Natural killer cell (primary cell): ENCODE results near the gene POMT2. TPM values are rescaled to one million over a fixed set of nuclear protein-coding genes. Genes with fewer than 3 reads are reported as not detected.
"Not testable (repeated sequence)": the region's sequence is repeated elsewhere in the genome, so short reads cannot be mapped to it uniquely, and the experiment has no call there.

Experiments
- ATAC-seq, 3 donors: fragments of 150-1000 bp in 2 of 3; fragments of 200-7000 bp in 1 of 3; cut with Tn5 transposase; 1 replicate in 1 of 3; 2 replicates in 2 of 3; pipeline ENCODE4 v1.10.0; 2021; ENCODE audit warnings: mild to moderate bottlenecking in 2 of 3, moderate library complexity in 2 of 3
- DNase-seq, 2 donors: peaks; one replicate each; pipeline versions ENCODE4 v3.0.0 to v3.0.0-alpha.2; 2013 to 2021; ENCODE audit warnings: mixed read lengths in 1 of 2
- H3K27ac ChIP-seq: one replicate; pipeline ENCODE4 v1.5.1; 2013; ENCODE audit warnings: mild to moderate bottlenecking, low read length
- H3K27me3 ChIP-seq: one replicate; pipeline ENCODE4 v1.6.1; 2013; ENCODE audit warnings: low read length; ENCODE audit not compliant: control insufficient read depth, insufficient read depth
- H3K36me3 ChIP-seq: one replicate; pipeline ENCODE4 v1.6.1; 2013; ENCODE audit warnings: low read length; ENCODE audit not compliant: control insufficient read depth, insufficient read depth
- H3K4me1 ChIP-seq: one replicate; pipeline ENCODE4 v1.6.1; 2013; ENCODE audit warnings: low read length; ENCODE audit not compliant: control insufficient read depth, insufficient read depth
- H3K4me3 ChIP-seq: one replicate; pipeline ENCODE4 v1.5.1; 2013; ENCODE audit warnings: low read length
- H3K9me3 ChIP-seq: one replicate; pipeline ENCODE4 v1.6.1; 2013; ENCODE audit warnings: low read length; ENCODE audit not compliant: control insufficient read depth, insufficient read depth
- H3K27ac Mint-ChIP-seq, 2 donors: one replicate each; pipeline ENCODE4 v1.8.0; 2022; ENCODE audit warnings: mild to moderate bottlenecking in 2 of 2, mixed read lengths in 2 of 2, moderate library complexity in 1 of 2
- H3K27me3 Mint-ChIP-seq, 2 donors: one replicate each; pipeline ENCODE4 v1.8.0; 2022; ENCODE audit warnings: low read depth in 2 of 2, mixed read lengths in 2 of 2
- H3K36me3 Mint-ChIP-seq: one replicate; pipeline ENCODE4 v1.8.0; 2022; ENCODE audit warnings: mixed read lengths
- H3K4me1 Mint-ChIP-seq, 2 donors: one replicate each; pipeline ENCODE4 v1.8.0; 2022; ENCODE audit warnings: mixed read lengths in 2 of 2
- H3K4me3 Mint-ChIP-seq: one replicate; pipeline ENCODE4 v1.8.0; 2022; ENCODE audit warnings: mild to moderate bottlenecking, moderate library complexity, mixed read lengths
- H3K9me3 Mint-ChIP-seq, 2 donors: one replicate each; pipeline ENCODE4 v1.8.0; 2022; ENCODE audit warnings: mixed read lengths in 2 of 2
- CTCF ChIP-seq: fragments of 200-600 bp; IDR thresholded peaks from one replicate; pipeline ENCODE4 v1.8.0; 2022; ENCODE audit warnings: antibody characterized with exemption
- WGBS: methylation state at CpG from one replicate; pipeline ENCODE4 v1.1.7; 2013; ENCODE audit warnings: missing lambda C conversion rate; ENCODE audit not compliant: insufficient coverage; 5-methylcytosine and 5-hydroxymethylcytosine counted together
- intact Hi-C: fragments of 100-400 bp; cut with micrococcal nuclease; formaldehyde crosslinking; loops from one replicate; pipeline ENCODE4 v1.14.2; 2022
- total RNA-seq, 4 donors: library from RNA; stranded (reverse); fragments of 120-200 nt in 1 of 4; gene quantifications; one replicate each; pipeline versions ENCODE4 v1.2.3 to v1.2.4, GENCODE V29; 2013 to 2022

POMT2 gene
- total RNA-seq, 3 donors from 2014 or later (not counting 1 experiment from before 2014, with no cell fraction given): 6.7 to 10.9 (median 8.6) TPM

GRCh38 chr14:77319422-77319821, 1.3 kb downstream of the POMT2 start:
- H3K36me3 Mint-ChIP-seq: no peaks in the 10 kb centered on the region
- Histone ChIP-seq H3K9me3 (no peaks in the 10 kb centered on the region), H3K4me1 (peaks cover 11% of the 10 kb centered on the region), H3K4me3 (no peak overlapping the region), H3K27me3 (no peaks in the 10 kb centered on the region), H3K36me3 (no peaks in the 10 kb centered on the region), H3K27ac (no peak overlapping the region)
- no peak overlapping the region for H3K27ac Mint-ChIP-seq
- no peak overlapping the region for H3K4me3 Mint-ChIP-seq
- no peaks in the 10 kb centered on the region for H3K9me3 Mint-ChIP-seq
- no peak for ATAC-seq
- H3K4me1 Mint-ChIP-seq: peaks cover 13 to 14% of the 10 kb centered on the region in 2 donors
- DNase-seq: no peak
- no peaks in the 10 kb centered on the region for H3K27me3 Mint-ChIP-seq
- intact Hi-C loops: no loop called here
- 87% methylated on average over 5 of the region's 5 CpGs for WGBS
- no peak for TF ChIP-seq CTCF

GRCh38 chr14:77318756-77319155, 1.9 kb downstream of the POMT2 start:
- H3K36me3 Mint-ChIP-seq, intact Hi-C loops, H3K9me3 ChIP-seq, H3K36me3 ChIP-seq, H3K9me3 Mint-ChIP-seq, H3K4me3 Mint-ChIP-seq, H3K27me3 ChIP-seq, H3K27ac ChIP-seq, H3K27ac Mint-ChIP-seq, H3K27me3 Mint-ChIP-seq, ATAC-seq, H3K4me3 ChIP-seq, DNase-seq: not testable (repeated sequence)
- peaks cover 11% of the 10 kb centered on the region for H3K4me1 ChIP-seq
- H3K4me1 Mint-ChIP-seq: peaks cover 13 to 14% of the 10 kb centered on the region in 2 donors
- 97% methylated on average over 11 of the region's 11 CpGs for WGBS

GRCh38 chr14:77318006-77318553, 2.6 kb downstream of the POMT2 start:
- Mint-ChIP-seq H3K4me1 (peaks cover 13 to 14% of the 10 kb centered on the region in 2 donors), H3K4me3 (no peak overlapping the region), H3K36me3 (no peaks in the 10 kb centered on the region), H3K27ac (no peak overlapping the region), H3K9me3 (no peaks in the 10 kb centered on the region), H3K27me3 (no peaks in the 10 kb centered on the region)
- 86% methylated on average over 5 of the region's 5 CpGs for WGBS
- Histone ChIP-seq H3K27ac (no peak overlapping the region), H3K9me3 (no peaks in the 10 kb centered on the region), H3K27me3 (no peaks in the 10 kb centered on the region), H3K36me3 (no peaks in the 10 kb centered on the region), H3K4me1 (peaks cover 11% of the 10 kb centered on the region), H3K4me3 (no peak overlapping the region)
- DNase-seq (no peak), ATAC-seq (no peak)
- TF ChIP-seq CTCF: no peak
- intact Hi-C loops: no loop called here

GRCh38 chr14:77316872-77317301, 3.8 kb downstream of the POMT2 start:
- TF ChIP-seq CTCF: no peak
- H3K27ac ChIP-seq: no peak overlapping the region
- H3K27ac Mint-ChIP-seq: no peak overlapping the region
- H3K4me3 Mint-ChIP-seq: no peak overlapping the region
- no peak overlapping the region for H3K4me3 ChIP-seq
- no peaks in the 10 kb centered on the region for H3K27me3 Mint-ChIP-seq
- intact Hi-C loops: loop anchor here (1.0 kb wide), 1 partner anchor 165 kb away; no protein-coding TSS in a partner anchor
- WGBS: 89% methylated on average over 5 of the region's 5 CpGs
- H3K27me3 ChIP-seq: no peaks in the 10 kb centered on the region
- no peaks in the 10 kb centered on the region for H3K9me3 ChIP-seq
- H3K4me1 ChIP-seq: peaks cover 5% of the 10 kb centered on the region
- H3K9me3 Mint-ChIP-seq: no peaks in the 10 kb centered on the region
- ATAC-seq: no peak
- no peaks in the 10 kb centered on the region for H3K36me3 Mint-ChIP-seq
- H3K36me3 ChIP-seq: no peaks in the 10 kb centered on the region
- peaks cover 8% of the 10 kb centered on the region in 2 donors for H3K4me1 Mint-ChIP-seq
- DNase-seq: no peak
